Parathyroid adenoma (tissue), 2 donors: ENCODE data around the gene DAPK3.

ENCODE experiments used
- H2AFZ ChIP-seq: fragments of 300-600 bp; sonication (generic); one replicate; pipeline ENCODE4 v1.7.0; 2017; ENCODE audit warnings: antibody characterized with exemption, mild to moderate bottlenecking
- H3K27ac ChIP-seq: fragments of 300-600 bp; sonication (generic); one replicate; pipeline ENCODE4 v1.7.0; 2017
- H3K27me3 ChIP-seq: fragments of 300-600 bp; sonication (generic); one replicate; pipeline ENCODE4 v1.7.0; 2017; ENCODE audit warnings: low read length; ENCODE audit not compliant: control insufficient read depth, insufficient read depth
- H3K36me3 ChIP-seq: fragments of 300-600 bp; sonication (generic); one replicate; pipeline ENCODE4 v1.7.0; 2017; ENCODE audit warnings: low read length; ENCODE audit not compliant: control insufficient read depth, insufficient read depth
- H3K4me1 ChIP-seq: fragments of 300-600 bp; sonication (generic); one replicate; pipeline ENCODE4 v1.7.0; 2017; ENCODE audit warnings: control low read depth
- H3K4me2 ChIP-seq: fragments of 300-600 bp; sonication (generic); one replicate; pipeline ENCODE4 v1.7.0; 2017; ENCODE audit warnings: low read length
- H3K4me3 ChIP-seq: fragments of 300-600 bp; sonication (generic); one replicate; pipeline ENCODE4 v1.7.0; 2017; ENCODE audit warnings: low read depth, low read length
- H3K79me2 ChIP-seq: fragments of 300-600 bp; sonication (generic); one replicate; pipeline ENCODE4 v1.7.0; 2017; ENCODE audit warnings: control low read depth
- H3K9ac ChIP-seq: fragments of 300-600 bp; sonication (generic); one replicate; pipeline ENCODE4 v1.7.0; 2017; ENCODE audit warnings: mild to moderate bottlenecking
- H3K9me3 ChIP-seq: fragments of 300-600 bp; sonication (generic); one replicate; pipeline ENCODE4 v1.7.0; 2017; ENCODE audit warnings: low read length; ENCODE audit not compliant: control insufficient read depth
- CTCF ChIP-seq: fragments of 300-600 bp; sonication (generic); IDR thresholded peaks from one replicate; pipeline ENCODE4 v1.7.0; 2017; ENCODE audit warnings: antibody characterized with exemption, mild to moderate bottlenecking
- donor health status: primary hyperparathyroidism.

The DAPK3 gene

GRCh38 chr19:3966051-3967017, 4.6 kb downstream of the DAPK3 start:
- no peak for TF ChIP-seq CTCF
- H3K9ac ChIP-seq, result no peak overlapping the region
- H3K9me3 ChIP-seq, result no peaks in the 10 kb centered on the region
- peaks cover 26% of the 10 kb centered on the region for H3K79me2 ChIP-seq
- no peak overlapping the region for H3K27ac ChIP-seq
- H3K4me2 ChIP-seq, result no peak overlapping the region
- peaks cover 16% of the 10 kb centered on the region for H3K4me1 ChIP-seq
- H2AFZ ChIP-seq, result no peak overlapping the region
- H3K27me3 ChIP-seq, result no peaks in the 10 kb centered on the region
- H3K4me3 ChIP-seq, result no peak overlapping the region
- no peaks in the 10 kb centered on the region for H3K36me3 ChIP-seq

GRCh38 chr19:3964256-3965194, 6.4 kb downstream of the DAPK3 start:
- TF ChIP-seq CTCF, result no peak
- Histone ChIP-seq H3K27ac (no peak overlapping the region), H3K4me1 (peaks cover 8% of the 10 kb centered on the region), H3K27me3 (no peaks in the 10 kb centered on the region), H3K9ac (no peak overlapping the region), H2AFZ (no peak overlapping the region), H3K4me3 (no peak overlapping the region), H3K79me2 (peaks cover 19% of the 10 kb centered on the region), H3K36me3 (no peaks in the 10 kb centered on the region), H3K9me3 (no peaks in the 10 kb centered on the region), H3K4me2 (no peak overlapping the region)

GRCh38 chr19:3963458-3964255, 7.2 kb downstream of the DAPK3 start:
- Histone ChIP-seq H2AFZ (no peak overlapping the region), H3K27ac (no peak overlapping the region), H3K4me3 (no peak overlapping the region), H3K36me3 (no peaks in the 10 kb centered on the region), H3K79me2 (peaks cover 16% of the 10 kb centered on the region), H3K9ac (no peak overlapping the region), H3K9me3 (no peaks in the 10 kb centered on the region), H3K4me1 (no peaks in the 10 kb centered on the region), H3K4me2 (no peak overlapping the region), H3K27me3 (no peaks in the 10 kb centered on the region)
- no peak for TF ChIP-seq CTCF

- TF ChIP-seq CTCF, result no peak
- no peaks in the 10 kb centered on the region for H3K4me1 ChIP-seq
These were observed 9.9 kb downstream of the DAPK3 start for GRCh38 chr19:3961007-3961406.

More at GRCh38 chr19:3961007-3961406, 9.9 kb downstream of the DAPK3 start:
- Histone ChIP-seq H3K27ac (no peak overlapping the region), H3K4me3 (no peak overlapping the region), H3K36me3 (no peaks in the 10 kb centered on the region), H3K27me3 (no peaks in the 10 kb centered on the region), H3K9ac (no peak overlapping the region), H2AFZ (no peak overlapping the region), H3K4me2 (no peak overlapping the region), H3K79me2 (peaks cover 6% of the 10 kb centered on the region), H3K9me3 (no peaks in the 10 kb centered on the region)
